BLaER1 (cell line): ENCODE results near the gene BEST4.
"Not testable (repeated sequence)": the region's sequence is repeated elsewhere in the genome, so short reads cannot be mapped to it uniquely, and the experiment has no call there.

Source experiments
- H3K27ac ChIP-seq: shearing (Covaris generic); formaldehyde crosslinking; 2 replicates; pipeline ENCODE4 v1.8.1; 2022
- H3K27me3 ChIP-seq: shearing (Covaris generic); formaldehyde crosslinking; 2 replicates; pipeline ENCODE4 v1.8.1; 2022
- H3K36me3 ChIP-seq: shearing (Covaris generic); formaldehyde crosslinking; 2 replicates; pipeline ENCODE4 v1.8.1; 2022
- H3K4me1 ChIP-seq: shearing (Covaris generic); formaldehyde crosslinking; 2 replicates; pipeline ENCODE4 v1.8.1; 2022
- H3K4me2 ChIP-seq: shearing (Covaris generic); formaldehyde crosslinking; 2 replicates; pipeline ENCODE4 v1.8.1; 2022
- H3K4me3 ChIP-seq: shearing (Covaris generic); formaldehyde crosslinking; 2 replicates; pipeline ENCODE4 v1.8.1; 2022
- H3K9ac ChIP-seq: shearing (Covaris generic); formaldehyde crosslinking; 2 replicates; pipeline ENCODE4 v1.8.1; 2022
- H3K9me3 ChIP-seq: shearing (Covaris generic); formaldehyde crosslinking; 2 replicates; pipeline ENCODE4 v1.8.1; 2022
- H4K20me1 ChIP-seq: shearing (Covaris generic); formaldehyde crosslinking; 2 replicates; pipeline ENCODE4 v1.8.1; 2022
- Cebpa-rat ChIP-seq: shearing (Covaris generic); IDR thresholded peaks from 2 replicates; pipeline ENCODE4 v1.8.1; 2022

The BEST4 gene

GRCh38 chr1:44819608-44820327 lies 31.8 kb upstream of the BEST4 start:
- Histone ChIP-seq H3K27me3 (no peaks in the 10 kb centered on the region), H3K9ac (peak overlapping the region; percentile 97), H4K20me1 (no peaks in the 10 kb centered on the region), H3K4me2 (peak overlapping the region; percentile 98), H3K27ac (peak overlapping the region; percentile 99), H3K9me3 (no peaks in the 10 kb centered on the region), H3K36me3 (no peaks in the 10 kb centered on the region), H3K4me1 (peaks cover 33% of the 10 kb centered on the region), H3K4me3 (peak overlapping the region; percentile 66)
- TF ChIP-seq Cebpa-rat, result no peak

DNA sequence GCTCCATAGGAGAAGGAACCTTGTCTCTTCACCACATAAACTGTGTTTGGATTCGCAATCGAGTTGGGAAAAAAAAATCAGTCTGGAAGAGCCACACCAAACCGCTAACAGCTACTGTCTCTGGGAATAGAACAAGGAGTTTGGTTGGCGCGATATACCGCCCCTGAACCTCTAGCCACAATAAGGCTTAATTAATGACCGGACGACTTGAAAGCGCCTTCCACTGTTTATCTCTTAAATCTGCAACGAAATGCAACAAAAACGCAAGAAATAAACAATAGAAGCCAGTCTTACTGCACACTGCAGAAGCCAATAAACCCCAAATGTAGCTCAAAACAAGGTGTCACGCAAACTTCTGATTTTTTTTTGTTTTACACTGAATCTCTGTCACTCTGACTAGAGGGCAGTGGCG lies 31.2 kb upstream of the BEST4 start:
- Histone ChIP-seq H3K9me3 (no peaks in the 10 kb centered on the region), H3K27ac (peak overlapping the region; percentile 99), H3K4me2 (peak overlapping the region; percentile 98), H3K9ac (peak overlapping the region; percentile 97), H3K4me1 (peaks cover 38% of the 10 kb centered on the region), H4K20me1 (no peaks in the 10 kb centered on the region), H3K27me3 (no peaks in the 10 kb centered on the region), H3K4me3 (peak overlapping the region; percentile 66), H3K36me3 (no peaks in the 10 kb centered on the region)
- no peak for TF ChIP-seq Cebpa-rat

- H3K4me3 ChIP-seq, result 0 out of 2 replicates have a peak overlapping the region, but pooled peaks have one; percentile 66
- peak overlapping the region; percentile 98 for H3K4me2 ChIP-seq
- H3K27me3 ChIP-seq, result no peaks in the 10 kb centered on the region
- TF ChIP-seq Cebpa-rat, result no peak
- H3K4me1 ChIP-seq, result peaks cover 49% of the 10 kb centered on the region
- no peaks in the 10 kb centered on the region for H4K20me1 ChIP-seq
- H3K9ac ChIP-seq, result 0 out of 2 replicates have a peak overlapping the region, but pooled peaks have one; percentile 97
- H3K36me3 ChIP-seq, result no peaks in the 10 kb centered on the region
- no peaks in the 10 kb centered on the region for H3K9me3 ChIP-seq
- peak overlapping the region; percentile 99; the same call in 1 of the 2 replicates for H3K27ac ChIP-seq
Observed at GRCh38 chr1:44817771-44818495, 30.0 kb upstream of the BEST4 start.

GRCh38 chr1:44817307-44817706 lies 29.3 kb upstream of the BEST4 start:
- no peak for TF ChIP-seq Cebpa-rat
- Histone ChIP-seq H3K27ac (no peak overlapping the region), H3K9ac (no peak overlapping the region)

GRCh38 chr1:44815926-44816325 lies 28.0 kb upstream of the BEST4 start:
- H3K4me3 ChIP-seq, H3K9me3 ChIP-seq, H3K27me3 ChIP-seq, H3K36me3 ChIP-seq, H3K4me2 ChIP-seq, H4K20me1 ChIP-seq, H3K9ac ChIP-seq, H3K27ac ChIP-seq: not testable (repeated sequence)
- H3K4me1 ChIP-seq, result peaks cover 63% of the 10 kb centered on the region

More at GRCh38 chr1:44817307-44817706, 29.3 kb upstream of the BEST4 start:
- no peak overlapping the region for H3K4me2 ChIP-seq
- H3K36me3 ChIP-seq, result no peaks in the 10 kb centered on the region
- H3K4me1 ChIP-seq, result peaks cover 54% of the 10 kb centered on the region
- H3K4me3 ChIP-seq, result no peak overlapping the region
- H3K27me3 ChIP-seq, result no peaks in the 10 kb centered on the region
- no peaks in the 10 kb centered on the region for H4K20me1 ChIP-seq
- H3K9me3 ChIP-seq, result no peaks in the 10 kb centered on the region

- no peaks in the 10 kb centered on the region for H3K9me3 ChIP-seq
- H3K4me2 ChIP-seq, result peak overlapping the region; percentile 77
- H3K4me1 ChIP-seq, result peaks cover 71% of the 10 kb centered on the region
- no peaks in the 10 kb centered on the region for H3K27me3 ChIP-seq
- no peaks in the 10 kb centered on the region for H3K36me3 ChIP-seq
- peak overlapping the region; percentile 60 for H3K4me3 ChIP-seq
- H3K9ac ChIP-seq, result peak overlapping the region; percentile 74; the same call in 1 of the 2 replicates
- TF ChIP-seq Cebpa-rat, result no peak
- H3K27ac ChIP-seq, result peak overlapping the region; percentile 83
- no peaks in the 10 kb centered on the region for H4K20me1 ChIP-seq
Observed at GRCh38 chr1:44812822-44813543, 25.0 kb upstream of the BEST4 start.

DNA sequence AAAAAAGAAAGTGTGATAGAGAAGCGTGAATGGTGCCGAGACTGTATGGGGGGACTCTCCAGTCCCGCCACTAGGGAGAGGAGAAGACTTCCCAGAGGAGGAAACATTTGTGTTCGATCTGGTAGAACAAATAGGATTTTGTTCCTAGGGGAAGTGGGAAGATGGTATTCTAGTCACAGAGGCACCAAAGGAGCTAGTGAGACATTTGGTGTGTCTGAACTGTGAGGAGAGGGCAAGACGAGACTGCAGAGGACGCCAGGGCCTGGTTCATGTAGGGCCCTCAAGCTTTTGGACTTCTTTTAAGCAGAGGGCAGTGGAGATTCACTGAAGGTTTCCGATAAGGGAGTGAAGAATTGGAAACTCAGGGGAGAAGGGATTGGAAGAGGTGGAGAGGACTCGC lies 23.3 kb upstream of the BEST4 start:
- no peak overlapping the region; the same call in none of the 2 replicates for H3K9ac ChIP-seq
- peaks cover 85% of the 10 kb centered on the region for H3K4me1 ChIP-seq
- no peak overlapping the region for H3K4me3 ChIP-seq
- peaks cover 8% of the 10 kb centered on the region for H3K36me3 ChIP-seq
- peak overlapping the region; percentile 98 for H3K27ac ChIP-seq
- H3K9me3 ChIP-seq, result no peaks in the 10 kb centered on the region
- H3K4me2 ChIP-seq, result peak overlapping the region; percentile 79
- H4K20me1 ChIP-seq, result no peaks in the 10 kb centered on the region
- no peaks in the 10 kb centered on the region for H3K27me3 ChIP-seq
- TF ChIP-seq Cebpa-rat, result no peak

- Histone ChIP-seq H3K9ac (peak overlapping the region; percentile 56; the same call in 1 of the 2 replicates), H3K27ac (peak overlapping the region; percentile 98), H3K4me1 (peaks cover 90% of the 10 kb centered on the region), H3K36me3 (peaks cover 13% of the 10 kb centered on the region), H3K4me2 (peak overlapping the region; percentile 79)
- H3K9me3 ChIP-seq, H3K27me3 ChIP-seq, H4K20me1 ChIP-seq, H3K4me3 ChIP-seq: not testable (repeated sequence)
Observed at GRCh38 chr1:44810762-44811105, 22.8 kb upstream of the BEST4 start.

DNA sequence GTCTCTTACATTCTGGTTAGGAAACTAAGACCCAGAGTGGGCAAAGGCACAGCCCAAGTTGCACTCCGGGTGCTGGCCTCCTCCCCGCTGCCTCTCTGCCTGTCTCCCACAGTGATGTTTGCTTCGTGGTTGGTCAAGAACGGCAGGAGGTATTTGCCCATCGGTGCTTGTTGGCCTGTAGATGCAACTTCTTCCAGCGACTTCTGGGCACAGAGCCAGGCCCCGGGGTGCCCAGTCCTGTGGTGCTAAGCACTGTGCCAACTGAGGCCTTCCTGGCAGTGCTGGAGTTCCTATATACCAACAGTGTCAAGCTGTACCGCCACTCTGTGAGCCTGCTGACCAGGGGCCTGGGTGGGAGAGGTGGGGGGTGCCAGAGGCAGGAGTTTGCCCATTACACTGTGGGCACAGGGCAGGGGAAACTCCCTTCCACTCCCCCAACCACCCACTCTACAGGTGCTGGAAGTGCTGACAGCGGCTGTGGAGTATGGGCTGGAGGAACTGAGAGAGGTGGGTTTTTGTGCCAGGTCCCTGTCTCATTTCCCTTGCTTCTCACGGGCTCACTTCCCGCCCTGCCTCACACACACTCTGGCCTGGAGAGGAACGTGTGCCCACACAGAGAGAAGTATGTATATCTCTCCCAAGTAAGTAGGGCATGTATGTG lies 22.3 kb upstream of the BEST4 start:
- Histone ChIP-seq H3K27ac (peak overlapping the region; percentile 98), H3K36me3 (peaks cover 18% of the 10 kb centered on the region), H3K9me3 (no peaks in the 10 kb centered on the region), H3K4me1 (peaks cover 95% of the 10 kb centered on the region), H3K4me2 (peak overlapping the region; percentile 79), H4K20me1 (no peaks in the 10 kb centered on the region), H3K9ac (peak overlapping the region; percentile 56), H3K4me3 (no peak overlapping the region), H3K27me3 (no peaks in the 10 kb centered on the region)
- no peak for TF ChIP-seq Cebpa-rat
